ENCODE measurements around the gene ZNF662. TPM values are rescaled to one million over a fixed set of nuclear protein-coding genes. Genes with fewer than 3 reads are reported as not detected.

ZNF662 gene
- total RNA-seq, 1 experiment from 2014 or later, result 13.4 TPM

DNA sequence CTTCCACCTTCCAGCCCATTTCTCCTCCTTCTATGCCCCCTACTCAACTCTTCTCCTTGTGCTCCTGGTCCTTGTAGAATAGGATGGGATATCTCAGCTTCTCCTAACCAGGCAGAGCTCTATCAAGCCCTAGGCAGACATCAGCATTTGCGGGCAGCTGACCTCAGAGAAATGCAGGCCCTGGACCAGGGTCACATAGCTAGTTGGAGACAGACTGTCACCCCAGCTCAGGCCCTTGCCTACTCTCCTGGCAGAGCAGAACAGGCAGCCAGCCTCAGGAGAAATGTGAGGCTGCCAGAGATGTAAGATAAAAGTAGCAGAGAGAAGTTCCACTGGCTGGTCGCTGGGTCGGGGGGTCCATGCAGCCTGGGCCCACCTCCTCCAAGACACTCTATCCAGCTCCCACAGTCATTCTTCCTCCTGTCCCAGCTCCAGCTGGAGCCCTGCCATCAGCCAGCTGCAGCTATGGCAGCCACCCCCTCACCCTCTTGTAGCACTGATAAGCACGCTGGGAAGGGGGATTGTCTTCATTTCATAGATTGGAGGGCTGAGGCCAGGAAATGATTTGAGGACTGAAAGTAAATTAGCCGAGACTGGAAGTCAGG lies 34.2 kb upstream of the ZNF662 start:
- H3K27ac Mint-ChIP-seq (ENCODE audit: unreplicated experiment), result no peak overlapping the region
- POLR2A ChIA-PET, result no interaction called here

DNA sequence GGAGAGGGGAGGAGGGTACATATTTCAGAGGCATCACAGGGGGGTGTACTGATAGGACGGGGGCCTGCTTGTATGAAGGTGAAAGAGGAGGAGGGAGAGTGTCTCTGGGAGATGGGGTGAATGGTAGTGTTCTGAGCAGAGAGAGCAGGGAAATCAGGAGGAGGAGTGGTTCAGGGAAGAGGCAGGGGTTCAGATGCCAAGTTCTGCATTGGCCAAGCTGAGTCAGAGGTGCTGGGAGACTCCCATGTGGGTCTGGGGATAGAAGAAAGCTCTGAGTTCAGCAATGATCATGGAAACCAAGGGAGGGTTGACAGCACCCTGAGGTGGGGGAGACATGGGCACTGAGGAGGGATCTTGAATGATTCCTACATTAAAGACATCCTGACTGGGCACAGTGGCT lies 33.2 kb upstream of the ZNF662 start:
- Mint-ChIP-seq H3K4me3 (ENCODE audit: unreplicated experiment) (no peak overlapping the region), H3K36me3 (ENCODE audit: insufficient read depth, unreplicated experiment) (no peaks in the 10 kb centered on the region), H3K27me3 (ENCODE audit: insufficient read depth, unreplicated experiment) (peaks cover 4% of the 10 kb centered on the region), H3K27ac (ENCODE audit: unreplicated experiment) (no peak overlapping the region), H3K9me3 (ENCODE audit: unreplicated experiment) (no peaks in the 10 kb centered on the region), H3K4me1 (ENCODE audit: low read depth, unreplicated experiment) (no peaks in the 10 kb centered on the region)
- intact Hi-C loops (cut with micrococcal nuclease; ENCODE audit: unreplicated experiment), result no loop called here
- no TSS peak for BruUV-seq (replicated peaks)
- H3K4me1 ChIP-seq, result no peaks in the 10 kb centered on the region
- POLR2A ChIA-PET, result no interaction called here
- no peak overlapping the region for H3K4me3 ChIP-seq (ENCODE audit: low read depth, low read length)
- H3K27me3 ChIP-seq (replicated peaks; ENCODE audit: control insufficient read depth, insufficient read depth, low read length), result no peaks in the 10 kb centered on the region
- H3K9me3 ChIP-seq, result no peaks in the 10 kb centered on the region
- CTCF ChIA-PET, result interaction anchor here (1.3 kb wide), 1 partner anchor 9 kb away, joined by 4 read pairs; no protein-coding TSS in a partner anchor
- DNase-seq, result no peak
- TF ChIP-seq, protein P1, sequence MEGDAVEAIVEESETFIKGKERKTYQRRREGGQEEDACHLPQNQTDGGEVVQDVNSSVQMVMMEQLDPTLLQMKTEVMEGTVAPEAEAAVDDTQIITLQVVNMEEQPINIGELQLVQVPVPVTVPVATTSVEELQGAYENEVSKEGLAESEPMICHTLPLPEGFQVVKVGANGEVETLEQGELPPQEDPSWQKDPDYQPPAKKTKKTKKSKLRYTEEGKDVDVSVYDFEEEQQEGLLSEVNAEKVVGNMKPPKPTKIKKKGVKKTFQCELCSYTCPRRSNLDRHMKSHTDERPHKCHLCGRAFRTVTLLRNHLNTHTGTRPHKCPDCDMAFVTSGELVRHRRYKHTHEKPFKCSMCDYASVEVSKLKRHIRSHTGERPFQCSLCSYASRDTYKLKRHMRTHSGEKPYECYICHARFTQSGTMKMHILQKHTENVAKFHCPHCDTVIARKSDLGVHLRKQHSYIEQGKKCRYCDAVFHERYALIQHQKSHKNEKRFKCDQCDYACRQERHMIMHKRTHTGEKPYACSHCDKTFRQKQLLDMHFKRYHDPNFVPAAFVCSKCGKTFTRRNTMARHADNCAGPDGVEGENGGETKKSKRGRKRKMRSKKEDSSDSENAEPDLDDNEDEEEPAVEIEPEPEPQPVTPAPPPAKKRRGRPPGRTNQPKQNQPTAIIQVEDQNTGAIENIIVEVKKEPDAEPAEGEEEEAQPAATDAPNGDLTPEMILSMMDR (IDR thresholded peaks at IDR 0.05; ENCODE audit: insufficient read depth in 1 of 2, low read depth in 1 of 2, low read length in 1 of 2, severe bottlenecking in 1 of 2, unreplicated experiment in 1 of 2), result no peak
- H3K36me3 ChIP-seq (ENCODE audit: control insufficient read depth, insufficient read depth, low read length), result no peaks in the 10 kb centered on the region

More for the DNA sequence above, 34.2 kb upstream of the ZNF662 start:
- no peaks in the 10 kb centered on the region for H3K4me1 ChIP-seq
- DNase-seq, result no peak
- no TSS peak for BruUV-seq (replicated peaks)
- Mint-ChIP-seq H3K27me3 (ENCODE audit: insufficient read depth, unreplicated experiment) (peaks cover 4% of the 10 kb centered on the region), H3K9me3 (ENCODE audit: unreplicated experiment) (no peaks in the 10 kb centered on the region), H3K4me3 (ENCODE audit: unreplicated experiment) (no peak overlapping the region), H3K4me1 (ENCODE audit: low read depth, unreplicated experiment) (no peaks in the 10 kb centered on the region), H3K36me3 (ENCODE audit: insufficient read depth, unreplicated experiment) (no peaks in the 10 kb centered on the region)
- H3K27me3 ChIP-seq (replicated peaks; ENCODE audit: control insufficient read depth, insufficient read depth, low read length), result no peaks in the 10 kb centered on the region
- H3K36me3 ChIP-seq (ENCODE audit: control insufficient read depth, insufficient read depth, low read length), result no peaks in the 10 kb centered on the region
- H3K4me3 ChIP-seq (ENCODE audit: low read depth, low read length), result no peak overlapping the region
- CTCF ChIA-PET, result interaction anchor here (1.3 kb wide), 1 partner anchor 10 kb away, joined by 4 read pairs; no protein-coding TSS in a partner anchor
- no peaks in the 10 kb centered on the region for H3K9me3 ChIP-seq
- TF ChIP-seq, protein P1 (IDR thresholded peaks at IDR 0.05; ENCODE audit: insufficient read depth in 1 of 2, low read depth in 1 of 2, low read length in 1 of 2, severe bottlenecking in 1 of 2, unreplicated experiment in 1 of 2), result no peak
- intact Hi-C loops (cut with micrococcal nuclease; ENCODE audit: unreplicated experiment), result no loop called here

DNA sequence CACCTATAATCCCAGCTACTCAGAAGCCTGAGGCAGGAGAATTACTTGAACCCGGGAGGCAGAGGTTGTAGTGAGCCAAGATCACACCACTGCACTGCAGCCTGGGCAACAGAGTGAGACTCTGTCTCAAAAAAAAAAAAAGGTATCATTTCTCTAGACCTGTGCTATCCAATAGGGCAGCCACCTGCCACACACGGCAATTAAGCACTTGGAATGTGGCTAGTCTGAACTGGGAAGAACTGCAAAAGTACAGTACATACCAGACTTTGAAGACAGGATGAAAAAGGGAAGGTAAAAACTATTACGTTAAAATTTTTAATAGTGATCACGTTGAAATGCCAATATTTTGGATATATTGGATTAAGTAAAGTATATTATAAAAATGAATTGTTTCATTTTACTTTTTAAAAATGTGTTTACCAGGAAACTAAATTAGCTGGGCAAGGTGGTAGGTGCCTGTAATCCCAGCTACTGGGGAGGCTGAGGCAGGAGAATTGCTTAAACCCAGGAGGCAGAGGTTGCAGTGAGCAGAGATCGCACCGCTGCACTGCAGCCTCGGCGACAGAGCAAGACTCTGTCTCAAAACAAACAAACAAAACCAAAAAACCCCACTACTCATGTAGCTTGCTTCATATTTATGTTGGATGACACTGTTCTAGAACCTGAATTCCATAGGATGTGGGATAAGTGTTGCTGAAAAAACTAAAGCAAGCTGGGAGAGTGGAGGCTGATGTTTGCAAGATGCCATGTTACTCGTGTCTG lies 32.5 kb upstream of the ZNF662 start:
- intact Hi-C loops (cut with micrococcal nuclease; ENCODE audit: unreplicated experiment), result no loop called here
- H3K4me3 ChIP-seq (ENCODE audit: low read depth, low read length), result no peak overlapping the region
- TF ChIP-seq, protein P1 (IDR thresholded peaks at IDR 0.05; ENCODE audit: insufficient read depth in 1 of 2, low read depth in 1 of 2, low read length in 1 of 2, severe bottlenecking in 1 of 2, unreplicated experiment in 1 of 2), result no peak
- H3K36me3 ChIP-seq (ENCODE audit: control insufficient read depth, insufficient read depth, low read length), result no peaks in the 10 kb centered on the region
- Mint-ChIP-seq H3K4me3 (ENCODE audit: unreplicated experiment) (no peak overlapping the region), H3K4me1 (ENCODE audit: low read depth, unreplicated experiment) (no peaks in the 10 kb centered on the region), H3K27me3 (ENCODE audit: insufficient read depth, unreplicated experiment) (peaks cover 4% of the 10 kb centered on the region), H3K27ac (ENCODE audit: unreplicated experiment) (no peak overlapping the region), H3K36me3 (ENCODE audit: insufficient read depth, unreplicated experiment) (no peaks in the 10 kb centered on the region), H3K9me3 (ENCODE audit: unreplicated experiment) (no peaks in the 10 kb centered on the region)
- H3K4me1 ChIP-seq, result no peaks in the 10 kb centered on the region
- no peak for DNase-seq
- H3K27me3 ChIP-seq (replicated peaks; ENCODE audit: control insufficient read depth, insufficient read depth, low read length), result no peaks in the 10 kb centered on the region
- BruUV-seq (replicated peaks), result no TSS peak
- ChIA-PET POLR2A (no interaction called here), CTCF (no interaction called here)
- no peaks in the 10 kb centered on the region for H3K9me3 ChIP-seq
